H1 (cell line): ENCODE measurements around the gene SLC4A1. TPM values are rescaled to one million over a fixed set of nuclear protein-coding genes. Genes with fewer than 3 reads are reported as not detected.

Experiments
- BRCA1 ChIP-seq: IDR thresholded peaks from 2 replicates; pipeline ENCODE4 v1.6.1; 2012; ENCODE audit warnings: low read depth, low read length, improper control_type of control experiment
- CHD1 ChIP-seq: IDR thresholded peaks from 2 replicates; pipeline ENCODE4 v1.6.1; 2012; ENCODE audit warnings: low read depth, low read length, improper control_type of control experiment
- EZH2 ChIP-seq: fragments of 200-600 bp; sonication (generic); IDR thresholded peaks from 2 replicates; pipeline ENCODE4 v1.7.1; 2012; ENCODE audit warnings: low read depth, mild to moderate bottlenecking, moderate library complexity, low read length, inconsistent platforms; ENCODE audit not compliant: severe bottlenecking
- FOSL1 ChIP-seq: IDR thresholded peaks from 2 replicates; pipeline ENCODE4 v1.6.1; 2011; ENCODE audit warnings: mild to moderate bottlenecking, low read depth, low read length, moderate library complexity; ENCODE audit not compliant: insufficient read depth
- KDM1A ChIP-seq: fragments of 200-600, 300-600 bp; sonication (generic); IDR thresholded peaks from 2 replicates; pipeline ENCODE4 v1.7.1; 2016; ENCODE audit warnings: mild to moderate bottlenecking, low read length, borderline replicate concordance
- NANOG ChIP-seq: IDR thresholded peaks from 2 replicates; pipeline ENCODE4 v1.6.1; 2011; ENCODE audit warnings: low read length, low read depth, mild to moderate bottlenecking, inconsistent platforms; ENCODE audit not compliant: insufficient read depth, poor library complexity, severe bottlenecking
- SRF ChIP-seq: IDR thresholded peaks from 2 replicates; pipeline ENCODE4 v1.6.1; 2011; ENCODE audit warnings: mild to moderate bottlenecking, low read depth, low read length, moderate library complexity
- polyA plus RNA-seq, 7 experiments: library from polyadenylated mRNA; depleted of rRNA in 3 of 7; stranded (reverse) in 5 of 7; unstranded in 2 of 7; fragments of >200 nt in 5 of 7; fragments of 200-250 nt in 2 of 7; gene quantifications; 1 replicate in 5 of 7; 2 replicates in 1 of 7; 4 replicates in 1 of 7; pipeline versions ENCODE4 v1.2.1 to v1.2.3, GENCODE V29; 2011 to 2013; ENCODE audit warnings: missing spikeins in 2 of 7, mixed read lengths in 2 of 7
- total RNA-seq: library from RNA; stranded (reverse); fragmentation: NEBNext Ultra II Directional; extraction: Animal tissue kit (Norgen Biotek cat#: 25700); gene quantifications from 2 replicates; pipeline ENCODE4 v1.2.1, GENCODE V29; 2021

The SLC4A1 gene
- total and polyA plus RNA-seq, 2 of the 8 experiments (the other 6 are each of a cell fraction or from before 2014, with no cell fraction given) = 0.08 TPM; not detected in 1

DNA sequence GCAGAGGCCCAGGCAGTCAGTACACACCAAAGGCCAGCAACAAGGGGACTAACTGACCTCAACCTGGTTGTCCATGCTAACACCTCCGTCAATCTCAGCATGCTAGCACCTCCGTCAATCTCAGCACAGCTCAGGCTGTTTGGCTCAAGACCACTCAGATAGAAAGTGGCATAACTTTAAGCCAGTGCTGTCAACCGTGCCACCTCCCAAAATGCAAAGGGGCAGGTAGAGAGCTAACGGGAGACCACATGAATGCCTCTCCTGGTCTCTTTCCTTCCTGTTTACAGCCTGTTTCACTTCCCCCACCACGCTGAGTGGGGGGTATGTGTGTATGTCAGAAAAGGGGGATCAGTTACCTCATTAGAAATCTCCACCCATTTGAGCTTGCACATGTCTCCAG lies 51.8 kb downstream of the SLC4A1 start (continued):
- TF ChIP-seq KDM1A = no peak
- no peak for TF ChIP-seq FOSL1
- no peak for TF ChIP-seq EZH2
- TF ChIP-seq CHD1 = no peak
- no peak for TF ChIP-seq BRCA1
- TF ChIP-seq SRF = no peak
- no peak for TF ChIP-seq NANOG
